ENCODE results near the gene XRCC5.

Gene XRCC5

DNA sequence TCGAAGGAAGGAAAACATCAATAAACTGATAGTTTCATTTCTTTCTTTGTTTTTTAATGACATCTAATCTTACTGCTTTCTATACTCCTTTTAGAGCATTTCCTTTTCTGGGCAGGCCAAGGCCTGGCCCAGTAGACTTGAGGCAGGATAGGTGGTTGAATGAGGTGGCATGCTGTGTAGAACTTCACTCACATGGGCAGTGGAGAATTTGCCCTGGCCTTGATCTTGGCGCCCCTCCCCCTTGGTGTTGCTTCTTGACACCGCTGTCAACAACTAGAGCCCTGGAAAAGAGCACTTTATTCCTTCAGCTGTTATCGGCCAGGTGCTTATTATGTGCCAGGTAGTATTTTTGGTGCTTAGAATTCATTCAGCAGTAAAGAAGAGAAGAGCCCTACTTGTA lies 37.4 kb downstream of the XRCC5 start:
- Histone ChIP-seq H4K20me1 (ENCODE audit: low read depth, low read length) (peaks cover 22% of the 10 kb centered on the region; the same call in 1 of the 2 replicates), H3F3A (ENCODE audit: insufficient read depth) (no peaks in the 10 kb centered on the region), H3K4me3 (ENCODE audit: insufficient read depth, low read length, poor library complexity, severe bottlenecking) (no peak overlapping the region)

DNA sequence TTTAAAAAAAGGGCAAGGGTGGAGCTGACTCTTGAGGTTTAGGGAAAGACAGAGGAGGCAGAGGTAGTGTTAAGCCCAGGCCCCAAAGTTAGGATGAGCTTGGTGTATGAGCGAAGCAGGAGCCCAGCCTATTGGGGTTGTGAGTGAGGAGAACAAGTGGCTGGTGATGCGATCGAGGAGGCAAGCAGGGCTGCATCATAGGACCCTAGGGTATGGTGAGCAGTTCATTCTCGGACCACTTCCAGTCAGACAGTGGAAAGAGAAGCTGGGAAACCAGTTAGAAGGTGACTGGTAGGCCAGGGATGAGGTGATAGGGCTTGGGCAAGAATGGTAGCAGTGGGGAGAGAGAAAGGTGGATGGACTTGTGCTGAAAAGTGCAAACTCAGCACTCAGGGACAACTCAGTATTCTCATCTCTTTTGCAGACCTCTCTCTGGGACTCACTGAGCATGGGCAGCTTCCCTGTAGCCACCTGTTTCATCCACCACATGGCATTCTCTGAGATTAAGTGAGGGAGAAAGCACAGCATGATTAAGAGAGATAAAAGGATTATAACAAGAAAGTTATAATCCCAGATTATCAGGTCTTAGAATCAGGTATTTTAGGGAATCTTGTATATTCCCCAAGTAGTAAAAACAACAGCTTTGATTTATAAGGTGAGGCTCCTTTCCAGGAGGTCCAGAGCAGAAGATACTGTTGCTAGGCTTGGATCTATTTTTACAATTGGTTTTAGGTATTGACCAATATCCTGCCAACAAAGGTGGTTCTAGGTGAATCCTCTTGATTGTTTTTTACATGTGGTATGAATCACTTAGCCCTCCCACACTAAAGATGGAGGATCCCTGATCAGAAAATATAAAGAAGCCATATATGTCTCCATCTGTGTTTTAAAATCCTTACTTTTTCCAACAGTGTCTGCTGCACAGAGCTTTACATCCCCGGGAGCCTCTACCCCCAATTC lies 38.3 kb downstream of the XRCC5 start:
- no peaks in the 10 kb centered on the region for H3F3A ChIP-seq (ENCODE audit: insufficient read depth)
- H3K9me2 ChIP-seq (replicated peaks; ENCODE audit: insufficient read depth, low read length): no peaks in the 10 kb centered on the region
- H3K36me3 ChIP-seq (ENCODE audit: low read length): peaks cover 62% of the 10 kb centered on the region
- no peak overlapping the region for H3K27ac ChIP-seq (ENCODE audit: low read depth, low read length)
- H3K79me2 ChIP-seq (ENCODE audit: insufficient read depth, low read length): peaks cover 28% of the 10 kb centered on the region
- no peak overlapping the region for H3K4me2 ChIP-seq (ENCODE audit: low read depth, low read length, poor library complexity, severe bottlenecking)
- H3K27me3 ChIP-seq (ENCODE audit: low read length): no peaks in the 10 kb centered on the region
- H2AFZ ChIP-seq (ENCODE audit: low read depth, low read length, severe bottlenecking): no peak overlapping the region
- no peak for TF ChIP-seq EZH2phosphoT487 (conservative IDR thresholded peaks at IDR 0.05; ENCODE audit: low read length)
- TF ChIP-seq, protein P1, sequence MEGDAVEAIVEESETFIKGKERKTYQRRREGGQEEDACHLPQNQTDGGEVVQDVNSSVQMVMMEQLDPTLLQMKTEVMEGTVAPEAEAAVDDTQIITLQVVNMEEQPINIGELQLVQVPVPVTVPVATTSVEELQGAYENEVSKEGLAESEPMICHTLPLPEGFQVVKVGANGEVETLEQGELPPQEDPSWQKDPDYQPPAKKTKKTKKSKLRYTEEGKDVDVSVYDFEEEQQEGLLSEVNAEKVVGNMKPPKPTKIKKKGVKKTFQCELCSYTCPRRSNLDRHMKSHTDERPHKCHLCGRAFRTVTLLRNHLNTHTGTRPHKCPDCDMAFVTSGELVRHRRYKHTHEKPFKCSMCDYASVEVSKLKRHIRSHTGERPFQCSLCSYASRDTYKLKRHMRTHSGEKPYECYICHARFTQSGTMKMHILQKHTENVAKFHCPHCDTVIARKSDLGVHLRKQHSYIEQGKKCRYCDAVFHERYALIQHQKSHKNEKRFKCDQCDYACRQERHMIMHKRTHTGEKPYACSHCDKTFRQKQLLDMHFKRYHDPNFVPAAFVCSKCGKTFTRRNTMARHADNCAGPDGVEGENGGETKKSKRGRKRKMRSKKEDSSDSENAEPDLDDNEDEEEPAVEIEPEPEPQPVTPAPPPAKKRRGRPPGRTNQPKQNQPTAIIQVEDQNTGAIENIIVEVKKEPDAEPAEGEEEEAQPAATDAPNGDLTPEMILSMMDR (IDR thresholded peaks at IDR 0.05; ENCODE audit: insufficient read depth, low read length, poor library complexity, severe bottlenecking): no peak
- H3K9me3 ChIP-seq (ENCODE audit: insufficient read depth, low read length): no peaks in the 10 kb centered on the region
- no peak overlapping the region for H3K9ac ChIP-seq (ENCODE audit: low read length)
- H4K20me1 ChIP-seq (ENCODE audit: low read depth, low read length): peaks cover 22% of the 10 kb centered on the region; the same call in 1 of the 2 replicates
- no peak overlapping the region for H3K4me3 ChIP-seq (ENCODE audit: insufficient read depth, low read length, poor library complexity, severe bottlenecking)

More for the DNA sequence above, 37.4 kb downstream of the XRCC5 start:
- no peaks in the 10 kb centered on the region for H3K27me3 ChIP-seq (ENCODE audit: low read length)
- H3K79me2 ChIP-seq (ENCODE audit: insufficient read depth, low read length): peaks cover 28% of the 10 kb centered on the region
- H3K27ac ChIP-seq (ENCODE audit: low read depth, low read length): no peak overlapping the region
- TF ChIP-seq, protein P1 (IDR thresholded peaks at IDR 0.05; ENCODE audit: insufficient read depth, low read length, poor library complexity, severe bottlenecking): no peak
- no peak for TF ChIP-seq EZH2phosphoT487 (conservative IDR thresholded peaks at IDR 0.05; ENCODE audit: low read length)
- no peak overlapping the region for H3K9ac ChIP-seq (ENCODE audit: low read length)
- no peaks in the 10 kb centered on the region for H3K9me2 ChIP-seq (replicated peaks; ENCODE audit: insufficient read depth, low read length)
- no peaks in the 10 kb centered on the region for H3K9me3 ChIP-seq (ENCODE audit: insufficient read depth, low read length)
- H3K36me3 ChIP-seq (ENCODE audit: low read length): peaks cover 69% of the 10 kb centered on the region
- H3K4me2 ChIP-seq (ENCODE audit: low read depth, low read length, poor library complexity, severe bottlenecking): no peak overlapping the region
- H2AFZ ChIP-seq (ENCODE audit: low read depth, low read length, severe bottlenecking): no peak overlapping the region

DNA sequence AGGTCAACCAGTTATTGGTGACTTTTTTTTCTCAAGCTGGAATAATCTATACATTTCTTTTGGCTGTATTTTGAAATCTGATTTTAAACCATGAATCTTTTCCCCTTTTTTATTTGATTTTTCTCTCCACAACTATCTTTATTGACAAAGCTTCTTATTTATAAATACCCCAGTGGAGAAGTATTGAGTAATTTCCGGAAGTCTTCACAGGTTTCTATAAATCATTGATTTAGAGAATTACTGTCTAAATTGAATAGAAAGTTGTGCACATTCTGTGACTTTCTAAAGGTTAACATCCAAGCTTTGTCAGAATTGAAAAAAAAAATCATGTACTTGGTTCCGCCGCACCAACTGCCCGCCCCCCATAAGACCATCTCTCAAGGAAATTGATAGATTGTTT lies 39.8 kb downstream of the XRCC5 start:
- Histone ChIP-seq H3K4me3 (ENCODE audit: insufficient read depth, low read length, poor library complexity, severe bottlenecking) (no peak overlapping the region), H4K20me1 (ENCODE audit: low read depth, low read length) (peaks cover 22% of the 10 kb centered on the region; the same call in 1 of the 2 replicates), H3K9ac (ENCODE audit: low read length) (no peak overlapping the region), H3K9me3 (ENCODE audit: insufficient read depth, low read length) (no peaks in the 10 kb centered on the region), H3K9me2 (replicated peaks; ENCODE audit: insufficient read depth, low read length) (no peaks in the 10 kb centered on the region), H3K27ac (ENCODE audit: low read depth, low read length) (no peak overlapping the region), H3F3A (ENCODE audit: insufficient read depth) (no peaks in the 10 kb centered on the region), H3K4me2 (ENCODE audit: low read depth, low read length, poor library complexity, severe bottlenecking) (no peak overlapping the region), H2AFZ (ENCODE audit: low read depth, low read length, severe bottlenecking) (no peak overlapping the region), H3K27me3 (ENCODE audit: low read length) (no peaks in the 10 kb centered on the region), H3K36me3 (ENCODE audit: low read length) (peaks cover 58% of the 10 kb centered on the region; the same call in 1 of the 2 replicates), H3K79me2 (ENCODE audit: insufficient read depth, low read length) (peaks cover 36% of the 10 kb centered on the region)
- no peak for TF ChIP-seq EZH2phosphoT487 (conservative IDR thresholded peaks at IDR 0.05; ENCODE audit: low read length)
- TF ChIP-seq, protein P1 (IDR thresholded peaks at IDR 0.05; ENCODE audit: insufficient read depth, low read length, poor library complexity, severe bottlenecking): no peak

Measured in SU-DHL-6 (cell line).